HL-60 (cell line): ENCODE results near the gene ATP6V0D1.

Source experiments
- SPI1 ChIP-seq: IDR thresholded peaks from 2 replicates; pipeline ENCODE4 v1.6.1; 2012; ENCODE audit warnings: low read depth, mild to moderate bottlenecking, borderline replicate concordance
- TF ChIP-seq, protein P1 (sequence below): IDR thresholded peaks from one replicate; pipeline ENCODE4 v1.5.1; 2011; ENCODE audit warnings: low read length, control low read depth, inconsistent platforms; ENCODE audit not compliant: insufficient read depth
- TF ChIP-seq, protein P2 (sequence below): IDR thresholded peaks from 2 replicates; pipeline ENCODE4 v1.6.1; 2012; ENCODE audit warnings: low read depth; ENCODE audit not compliant: insufficient replicate concordance

DNA sequence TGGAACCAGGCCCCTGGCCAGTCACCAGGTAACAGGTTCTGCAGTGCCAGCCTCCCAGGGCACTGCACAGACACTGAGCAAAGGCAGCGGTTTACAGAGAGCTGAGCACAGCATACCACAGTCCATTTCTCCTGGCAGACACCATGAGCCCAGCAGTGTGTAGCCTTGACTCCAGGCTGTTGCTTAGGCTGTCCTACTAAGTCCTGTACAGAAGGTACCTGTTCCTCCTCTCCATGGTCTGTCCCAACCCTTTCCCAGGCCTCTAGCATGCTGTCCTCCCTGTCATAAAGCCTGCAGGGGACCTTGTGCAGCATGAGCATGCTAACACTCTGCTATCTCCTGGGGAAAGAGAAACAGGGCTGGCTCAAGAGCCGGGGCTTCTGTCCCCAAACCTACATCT lies 20.0 kb downstream of the ATP6V0D1 start:
- TF ChIP-seq, protein P1, sequence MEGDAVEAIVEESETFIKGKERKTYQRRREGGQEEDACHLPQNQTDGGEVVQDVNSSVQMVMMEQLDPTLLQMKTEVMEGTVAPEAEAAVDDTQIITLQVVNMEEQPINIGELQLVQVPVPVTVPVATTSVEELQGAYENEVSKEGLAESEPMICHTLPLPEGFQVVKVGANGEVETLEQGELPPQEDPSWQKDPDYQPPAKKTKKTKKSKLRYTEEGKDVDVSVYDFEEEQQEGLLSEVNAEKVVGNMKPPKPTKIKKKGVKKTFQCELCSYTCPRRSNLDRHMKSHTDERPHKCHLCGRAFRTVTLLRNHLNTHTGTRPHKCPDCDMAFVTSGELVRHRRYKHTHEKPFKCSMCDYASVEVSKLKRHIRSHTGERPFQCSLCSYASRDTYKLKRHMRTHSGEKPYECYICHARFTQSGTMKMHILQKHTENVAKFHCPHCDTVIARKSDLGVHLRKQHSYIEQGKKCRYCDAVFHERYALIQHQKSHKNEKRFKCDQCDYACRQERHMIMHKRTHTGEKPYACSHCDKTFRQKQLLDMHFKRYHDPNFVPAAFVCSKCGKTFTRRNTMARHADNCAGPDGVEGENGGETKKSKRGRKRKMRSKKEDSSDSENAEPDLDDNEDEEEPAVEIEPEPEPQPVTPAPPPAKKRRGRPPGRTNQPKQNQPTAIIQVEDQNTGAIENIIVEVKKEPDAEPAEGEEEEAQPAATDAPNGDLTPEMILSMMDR = no peak
- TF ChIP-seq, protein P2, sequence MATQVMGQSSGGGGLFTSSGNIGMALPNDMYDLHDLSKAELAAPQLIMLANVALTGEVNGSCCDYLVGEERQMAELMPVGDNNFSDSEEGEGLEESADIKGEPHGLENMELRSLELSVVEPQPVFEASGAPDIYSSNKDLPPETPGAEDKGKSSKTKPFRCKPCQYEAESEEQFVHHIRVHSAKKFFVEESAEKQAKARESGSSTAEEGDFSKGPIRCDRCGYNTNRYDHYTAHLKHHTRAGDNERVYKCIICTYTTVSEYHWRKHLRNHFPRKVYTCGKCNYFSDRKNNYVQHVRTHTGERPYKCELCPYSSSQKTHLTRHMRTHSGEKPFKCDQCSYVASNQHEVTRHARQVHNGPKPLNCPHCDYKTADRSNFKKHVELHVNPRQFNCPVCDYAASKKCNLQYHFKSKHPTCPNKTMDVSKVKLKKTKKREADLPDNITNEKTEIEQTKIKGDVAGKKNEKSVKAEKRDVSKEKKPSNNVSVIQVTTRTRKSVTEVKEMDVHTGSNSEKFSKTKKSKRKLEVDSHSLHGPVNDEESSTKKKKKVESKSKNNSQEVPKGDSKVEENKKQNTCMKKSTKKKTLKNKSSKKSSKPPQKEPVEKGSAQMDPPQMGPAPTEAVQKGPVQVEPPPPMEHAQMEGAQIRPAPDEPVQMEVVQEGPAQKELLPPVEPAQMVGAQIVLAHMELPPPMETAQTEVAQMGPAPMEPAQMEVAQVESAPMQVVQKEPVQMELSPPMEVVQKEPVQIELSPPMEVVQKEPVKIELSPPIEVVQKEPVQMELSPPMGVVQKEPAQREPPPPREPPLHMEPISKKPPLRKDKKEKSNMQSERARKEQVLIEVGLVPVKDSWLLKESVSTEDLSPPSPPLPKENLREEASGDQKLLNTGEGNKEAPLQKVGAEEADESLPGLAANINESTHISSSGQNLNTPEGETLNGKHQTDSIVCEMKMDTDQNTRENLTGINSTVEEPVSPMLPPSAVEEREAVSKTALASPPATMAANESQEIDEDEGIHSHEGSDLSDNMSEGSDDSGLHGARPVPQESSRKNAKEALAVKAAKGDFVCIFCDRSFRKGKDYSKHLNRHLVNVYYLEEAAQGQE = no peak
- TF ChIP-seq SPI1 = no peak
